CD4-positive, CD25-positive, alpha-beta regulatory T cell (primary cell): Measurements from ENCODE around the gene GBP7. TPM values are rescaled to one million over a fixed set of nuclear protein-coding genes. Genes with fewer than 3 reads are reported as not detected.

ENCODE experiments used
- ATAC-seq, 2 donors: fragments of 150-1000 bp; cut with Tn5 transposase; one replicate each; pipeline ENCODE4 v1.10.0; 2021; ENCODE audit warnings: low read depth in 2 of 2, moderate number of reproducible peaks in 2 of 2, moderate library complexity in 1 of 2
- DNase-seq, 3 donors: peaks; one replicate each; pipeline versions ENCODE4 v3.0.0 to v3.0.0-alpha.2; 2012 to 2022; ENCODE audit warnings: mixed read lengths in 1 of 3
- H3K27ac ChIP-seq: one replicate; pipeline ENCODE4 v1.7.0; 2013; ENCODE audit warnings: mild to moderate bottlenecking, low read length; ENCODE audit not compliant: insufficient read depth, poor library complexity, severe bottlenecking
- H3K27me3 ChIP-seq: one replicate; pipeline ENCODE4 v1.7.0; 2013; ENCODE audit warnings: low read length; ENCODE audit not compliant: control insufficient read depth, insufficient read depth
- H3K36me3 ChIP-seq: one replicate; pipeline ENCODE4 v1.7.0; 2013; ENCODE audit warnings: mild to moderate bottlenecking, low read length, moderate library complexity; ENCODE audit not compliant: control insufficient read depth, insufficient read depth
- H3K4me1 ChIP-seq: 2 replicates; pipeline ENCODE4 v1.7.0; 2013; ENCODE audit warnings: mild to moderate bottlenecking, low read length; ENCODE audit not compliant: insufficient read depth, control insufficient read depth, poor library complexity, severe bottlenecking
- H3K4me3 ChIP-seq: one replicate; pipeline ENCODE4 v1.7.0; 2013; ENCODE audit warnings: low read depth, mild to moderate bottlenecking, low read length, moderate library complexity
- H3K9me3 ChIP-seq, 2 experiments: 1 replicate in 1 of 2; 2 replicates in 1 of 2; pipeline ENCODE4 v1.7.0; 2013; ENCODE audit warnings: low read length in 2 of 2, mild to moderate bottlenecking in 1 of 2, moderate library complexity in 1 of 2; ENCODE audit not compliant: control insufficient read depth in 2 of 2
- H3K27ac Mint-ChIP-seq, 3 donors: one replicate each; pipeline ENCODE4 v1.8.0; 2020 to 2022; ENCODE audit warnings: mild to moderate bottlenecking in 3 of 3, mixed read lengths in 3 of 3, moderate library complexity in 2 of 3
- H3K27me3 Mint-ChIP-seq: one replicate; pipeline ENCODE4 v1.8.0; 2022; ENCODE audit warnings: mild to moderate bottlenecking, mixed read lengths
- H3K36me3 Mint-ChIP-seq: one replicate; pipeline ENCODE4 v1.8.0; 2020; ENCODE audit warnings: mixed read lengths
- H3K4me1 Mint-ChIP-seq, 4 donors: one replicate each; pipeline ENCODE4 v1.8.0; 2020 to 2022; ENCODE audit warnings: mixed read lengths in 4 of 4, mild to moderate bottlenecking in 1 of 4
- H3K4me3 Mint-ChIP-seq, 4 donors: one replicate each; pipeline ENCODE4 v1.8.0; 2020 to 2022; ENCODE audit warnings: mild to moderate bottlenecking in 4 of 4, mixed read lengths in 4 of 4, moderate library complexity in 3 of 4
- H3K9me3 Mint-ChIP-seq, 7 donors: one replicate each; pipeline ENCODE4 v1.8.0; 2020 to 2022; ENCODE audit warnings: mixed read lengths in 7 of 7, mild to moderate bottlenecking in 3 of 7, moderate library complexity in 2 of 7
- polyA plus RNA-seq, 4 donors: library from polyadenylated mRNA; unstranded; fragments of 300-500 nt; fragmentation: Illumina TruSeq; gene quantifications; one replicate each; pipeline ENCODE4 v1.2.3, GENCODE V29; 2021
- total RNA-seq: library from RNA; stranded (reverse); gene quantifications from one replicate; pipeline ENCODE4 v1.2.3, GENCODE V29; 2022

The GBP7 gene
- total and polyA plus RNA-seq, 5 donors from 2014 or later: 0.11 to 0.20 TPM; not detected in 3

- no peak for DNase-seq
- H3K4me1 ChIP-seq: no peaks in the 10 kb centered on the region
- H3K4me3 ChIP-seq: no peak overlapping the region
- H3K27ac ChIP-seq: no peak overlapping the region
- H3K9me3 Mint-ChIP-seq: peaks cover 0 to 5% (median 0%) of the 10 kb centered on the region in 7 donors
- no peak overlapping the region for H3K4me3 Mint-ChIP-seq
- no peak for ATAC-seq
- H3K9me3 ChIP-seq: no peaks in the 10 kb centered on the region
- no peaks in the 10 kb centered on the region for H3K27me3 ChIP-seq
- peaks cover 0 to 2% (median 0%) of the 10 kb centered on the region in 4 donors for H3K4me1 Mint-ChIP-seq
- peaks cover 4% of the 10 kb centered on the region for H3K36me3 Mint-ChIP-seq
- H3K27me3 Mint-ChIP-seq: peaks cover under 1% of the 10 kb centered on the region
- peak overlapping the region in 1 of 3 donors; percentile 14 for H3K27ac Mint-ChIP-seq
- H3K36me3 ChIP-seq: no peaks in the 10 kb centered on the region
Measured at GRCh38 chr1:89088572-89088971, 87.2 kb downstream of the GBP7 start.

GRCh38 chr1:89087241-89087640 is 88.6 kb downstream of the GBP7 start:
- peaks cover 0 to 5% (median 0%) of the 10 kb centered on the region in 7 donors for H3K9me3 Mint-ChIP-seq
- H3K4me1 ChIP-seq: no peaks in the 10 kb centered on the region
- ATAC-seq (no peak), DNase-seq (no peak)
- H3K27ac ChIP-seq: no peak overlapping the region
- H3K9me3 ChIP-seq: no peaks in the 10 kb centered on the region
- no peak overlapping the region for H3K27ac Mint-ChIP-seq
- no peak overlapping the region for H3K4me3 ChIP-seq
- H3K36me3 ChIP-seq: no peaks in the 10 kb centered on the region
- H3K4me3 Mint-ChIP-seq: no peak overlapping the region
- peaks cover 0 to 2% (median 0%) of the 10 kb centered on the region in 4 donors for H3K4me1 Mint-ChIP-seq
- H3K36me3 Mint-ChIP-seq: peaks cover 4% of the 10 kb centered on the region
- H3K27me3 Mint-ChIP-seq: no peaks in the 10 kb centered on the region
- no peaks in the 10 kb centered on the region for H3K27me3 ChIP-seq

GRCh38 chr1:89085781-89086180 is 90.0 kb downstream of the GBP7 start:
- ATAC-seq (peak in 1 of 2 donors; percentile 68), DNase-seq (peak in 2 of 3 donors; percentile 6 to 66)
- Histone ChIP-seq H3K27me3 (no peaks in the 10 kb centered on the region), H3K4me3 (no peak overlapping the region), H3K9me3 (peaks cover 0 to under 1% of the 10 kb centered on the region in 2 experiments), H3K36me3 (no peaks in the 10 kb centered on the region), H3K4me1 (no peaks in the 10 kb centered on the region), H3K27ac (no peak overlapping the region)
- H3K9me3 Mint-ChIP-seq: peaks cover 0 to 5% (median 0%) of the 10 kb centered on the region in 7 donors
- peaks cover 0 to 2% (median 0%) of the 10 kb centered on the region in 4 donors for H3K4me1 Mint-ChIP-seq
- H3K36me3 Mint-ChIP-seq: no peaks in the 10 kb centered on the region
- H3K27me3 Mint-ChIP-seq: no peaks in the 10 kb centered on the region
- H3K4me3 Mint-ChIP-seq: no peak overlapping the region
- H3K27ac Mint-ChIP-seq: no peak overlapping the region

Other genes with a start within 250 kb of the GBP7 start
- 16.5 TPM for gene KYAT3, start 183.4 kb downstream of the GBP7 start, total RNA-seq
- gene KYAT3, start 183.4 kb downstream of the GBP7 start, polyA plus RNA-seq: 10 to 100 TPM; 20.4 to 32.0 (median 24.4) TPM
- gene RBMXL1, start 183.4 kb downstream of the GBP7 start, total RNA-seq: 30.3 TPM
- 10 to 100 TPM; 10.6 to 14.0 (median 11.1) TPM for gene RBMXL1, start 183.4 kb downstream of the GBP7 start, polyA plus RNA-seq
- gene GBP3, start 153.1 kb downstream of the GBP7 start, total RNA-seq: 36.6 TPM
- gene GBP3, start 153.1 kb downstream of the GBP7 start, polyA plus RNA-seq: 10 to 100 TPM; 11.7 to 21.8 (median 18.1) TPM
- 87.1 TPM for gene GBP1, start 110.8 kb downstream of the GBP7 start, total RNA-seq
- 100 to 1,000 TPM in 1 of 4 donors, 10 to 100 TPM in 3; 70.4 to 124 (median 93.6) TPM for gene GBP1, start 110.8 kb downstream of the GBP7 start, polyA plus RNA-seq
- 233 TPM for gene GBP2, start 49.9 kb downstream of the GBP7 start, total RNA-seq
- gene GBP2, start 49.9 kb downstream of the GBP7 start, polyA plus RNA-seq: 100 to 1,000 TPM; 189 to 250 (median 234) TPM
- 64.4 TPM for gene GBP4, start 22.9 kb upstream of the GBP7 start, total RNA-seq
- 10 to 100 TPM; 30.9 to 54.5 (median 36.3) TPM for gene GBP4, start 22.9 kb upstream of the GBP7 start, polyA plus RNA-seq
- gene GBP5, start 96.9 kb upstream of the GBP7 start, total RNA-seq: 425 TPM
- gene GBP5, start 96.9 kb upstream of the GBP7 start, polyA plus RNA-seq: 100 to 1,000 TPM; 201 to 381 (median 293) TPM
- gene GBP6, start 188.1 kb upstream of the GBP7 start, total RNA-seq: 0.47 TPM
- gene GBP6, start 188.1 kb upstream of the GBP7 start, polyA plus RNA-seq: under 1 TPM in 3 of 4 donors, not detected in 1; 0.15 to 0.38 (median 0.30) TPM